D721Med (cell line): ENCODE data around the gene OR4M1.
"Not testable (repeated sequence)": the region's sequence is repeated elsewhere in the genome, so short reads cannot be mapped to it uniquely, and the experiment has no call there.

Experiments used
- DNase-seq: peaks from one replicate; pipeline ENCODE4 v3.0.0; 2011; ENCODE audit warnings: low spot score; ENCODE audit not compliant: insufficient read length
- FAIRE-seq: peaks from 2 replicates; lab custom pipeline; 2011; peaks lifted over from hg19 to GRCh38; lab: Jason Lieb, UNC
- CTCF ChIP-seq: IDR thresholded peaks from 2 replicates; pipeline ENCODE4 v1.5.1; 2012; ENCODE audit warnings: mild to moderate bottlenecking, control low read depth; ENCODE audit not compliant: insufficient read depth; ENCODE audit errors: missing control alignments

OR4M1 gene

DNA sequence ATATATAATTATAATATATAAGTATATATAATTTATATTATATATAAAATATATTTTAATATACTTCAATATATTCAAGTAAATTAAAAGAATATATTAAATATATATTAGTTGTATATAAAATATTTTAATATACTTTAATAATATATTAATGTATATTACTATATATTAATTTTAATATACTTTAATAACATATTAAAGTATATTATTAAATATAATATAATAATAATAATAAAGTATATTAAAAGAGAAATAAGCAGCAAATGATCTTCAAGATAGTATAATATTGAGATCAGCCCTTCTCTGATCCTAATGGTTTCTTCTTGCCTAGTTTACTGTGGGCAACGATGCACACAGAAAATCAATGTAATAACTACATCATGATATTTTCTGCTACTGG is 2.3 kb downstream of the OR4M1 start:
- DNase-seq (no peak), FAIRE-seq (no peak)
- TF ChIP-seq CTCF = no peak

GRCh38 chr14:19785848-19786247 is 12.5 kb downstream of the OR4M1 start:
- not testable (repeated sequence) for FAIRE-seq

DNA sequence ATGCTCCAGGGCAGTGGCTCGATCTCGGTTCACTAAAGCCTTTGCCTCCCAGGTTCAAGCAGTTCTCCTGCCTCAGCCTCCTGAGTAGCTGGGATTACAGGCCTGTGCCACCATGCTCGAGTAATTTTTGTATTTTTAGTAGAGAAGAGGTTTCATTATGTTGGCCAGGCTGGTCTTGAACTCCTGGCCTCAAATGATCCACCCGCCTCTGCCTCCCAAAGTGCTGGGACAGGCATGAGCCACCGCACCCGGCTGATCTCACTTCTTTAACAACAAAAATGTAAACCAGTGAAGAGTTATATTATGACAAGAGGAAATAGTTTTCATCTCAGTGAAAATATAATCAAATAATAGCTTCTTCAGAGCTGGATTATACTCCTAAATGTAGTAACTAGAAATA is 14.0 kb downstream of the OR4M1 start:
- DNase-seq, FAIRE-seq: not testable (repeated sequence)

More at GRCh38 chr14:19785848-19786247, 12.5 kb downstream of the OR4M1 start:
- not testable (repeated sequence) for DNase-seq

GRCh38 chr14:19788150-19788549 is 14.8 kb downstream of the OR4M1 start:
- not testable (repeated sequence) for DNase-seq, FAIRE-seq

- not testable (repeated sequence) for DNase-seq, FAIRE-seq
Measured at GRCh38 chr14:19796520-19797108, 23.3 kb downstream of the OR4M1 start.

DNA sequence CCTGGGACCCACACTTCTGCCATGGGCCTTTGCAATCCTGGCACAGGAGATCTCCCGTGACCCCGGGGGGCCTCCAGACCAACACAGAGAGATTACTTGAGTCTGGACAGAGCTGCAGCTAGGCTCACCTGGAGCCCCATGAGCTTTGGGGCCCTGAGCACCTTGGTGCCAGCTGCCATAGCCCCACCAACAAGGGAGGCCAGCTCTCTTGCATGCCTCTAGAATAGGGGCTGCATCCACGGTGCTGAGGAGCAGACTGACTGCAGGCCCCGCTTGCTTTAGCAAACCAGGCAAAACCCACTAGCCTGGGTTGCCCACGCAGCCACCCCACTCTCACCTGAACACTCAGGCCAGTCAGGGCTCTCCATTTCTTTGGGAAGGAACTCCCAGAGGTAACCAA is 26.6 kb downstream of the OR4M1 start:
- DNase-seq = no peak
- no peak for TF ChIP-seq CTCF
- no peak for FAIRE-seq

DNA sequence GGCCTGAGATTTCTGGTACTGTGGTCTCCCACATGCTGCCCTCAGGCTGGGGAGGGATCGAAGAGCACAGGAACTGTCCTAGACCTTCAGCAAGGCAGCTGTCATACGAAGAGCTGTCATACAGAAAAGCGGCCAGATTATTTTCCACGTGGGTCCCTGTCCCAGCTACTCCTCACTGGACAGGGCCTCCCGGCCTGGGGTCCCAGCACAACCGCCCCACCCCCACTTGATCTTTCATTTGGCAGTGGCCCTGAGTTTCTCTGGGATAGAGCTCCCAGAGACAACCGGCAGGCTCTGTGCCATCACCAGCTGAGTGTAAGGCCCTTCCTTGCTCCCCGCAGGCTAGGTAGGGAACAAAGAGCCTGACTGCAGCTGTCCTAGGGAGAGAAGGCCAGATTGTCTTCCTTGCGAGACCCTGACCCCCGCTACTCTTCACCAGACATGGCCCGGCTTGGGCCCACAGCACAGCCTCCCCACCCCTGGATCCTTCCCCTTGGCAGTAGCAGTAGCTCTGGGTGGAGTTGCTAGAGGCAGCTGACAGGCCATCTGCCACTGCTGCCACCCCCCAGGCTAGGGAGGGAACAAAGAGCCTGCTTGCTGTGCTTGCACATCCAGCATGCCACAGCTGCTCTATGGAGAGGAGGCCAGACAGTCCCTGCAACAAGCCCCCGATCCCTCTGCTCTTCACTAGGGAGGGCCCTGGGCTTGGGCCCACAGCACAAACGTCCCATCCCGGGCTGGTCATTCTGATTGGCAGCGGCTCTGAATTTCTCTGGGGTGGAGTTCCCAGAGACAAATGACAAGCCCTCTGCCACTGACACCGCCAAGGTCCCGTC is 27.2 kb downstream of the OR4M1 start:
- no peak for DNase-seq
- TF ChIP-seq CTCF = no peak
- FAIRE-seq = no peak

DNA sequence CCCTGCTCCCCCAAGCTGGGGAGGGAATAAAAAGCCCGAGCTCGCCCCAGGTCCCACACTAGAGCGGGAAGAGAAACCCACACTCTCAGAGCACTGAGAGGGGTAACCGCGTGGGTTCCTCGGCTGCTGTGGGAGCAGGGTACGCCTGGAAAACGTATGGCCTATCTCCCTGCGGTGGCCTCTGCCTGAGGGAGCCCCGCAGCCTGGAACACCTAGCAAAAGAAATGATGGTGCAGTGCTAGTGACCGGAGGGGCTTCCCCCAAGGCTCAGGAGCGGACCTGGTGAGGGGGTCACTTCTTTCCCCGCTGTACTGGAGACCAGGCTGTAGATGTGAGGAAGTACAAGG is 27.8 kb downstream of the OR4M1 start:
- no peak for TF ChIP-seq CTCF
- DNase-seq = no peak
- FAIRE-seq = no peak

GRCh38 chr14:19803470-19803869 is 30.2 kb downstream of the OR4M1 start, which contains the start of gene OR4N2:
Gene OR4N2 (plus strand): TSS chr14:19803770. CDS start chr14:19827449, 23,679 bp downstream.
- FAIRE-seq, DNase-seq: not testable (repeated sequence)

DNA sequence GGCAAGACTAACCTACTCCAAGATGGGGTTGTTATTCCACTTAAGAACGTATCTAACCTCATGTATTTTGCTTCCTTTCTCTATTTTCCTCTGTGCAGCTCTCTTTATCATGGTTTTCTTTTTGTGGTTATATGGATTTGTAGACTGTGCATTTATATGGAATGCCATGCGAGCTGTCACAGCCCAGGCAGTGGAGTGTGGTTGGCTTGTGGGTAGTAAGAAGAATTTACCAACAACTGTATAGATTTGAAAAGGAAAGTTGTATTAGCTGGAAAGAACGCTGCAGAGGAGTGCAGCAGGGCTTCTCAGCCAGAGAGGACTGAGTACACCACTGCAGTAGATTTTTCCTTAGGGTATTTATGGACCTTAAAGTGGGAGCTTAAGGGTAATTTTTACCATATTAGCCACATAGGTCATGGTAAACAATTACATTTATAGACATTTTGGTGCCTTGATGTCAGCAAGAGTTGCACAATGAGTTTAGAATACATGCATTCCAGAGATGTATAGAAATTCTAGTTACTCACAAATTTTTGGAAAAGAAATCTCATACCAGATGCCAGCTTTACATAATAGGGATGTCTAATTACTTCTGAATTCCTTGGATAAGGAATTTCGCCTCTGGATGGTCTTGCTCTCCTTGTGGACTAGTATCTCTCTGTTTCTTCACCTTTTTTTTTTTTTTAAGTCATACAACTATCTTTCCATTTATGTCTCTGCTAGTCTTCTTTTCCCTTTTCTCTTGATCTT is 40.0 kb downstream of the OR4M1 start:
- not testable (repeated sequence) for FAIRE-seq, DNase-seq

- FAIRE-seq, DNase-seq: not testable (repeated sequence)
Measured at GRCh38 chr14:19819879-19820278, 46.6 kb downstream of the OR4M1 start.

DNA sequence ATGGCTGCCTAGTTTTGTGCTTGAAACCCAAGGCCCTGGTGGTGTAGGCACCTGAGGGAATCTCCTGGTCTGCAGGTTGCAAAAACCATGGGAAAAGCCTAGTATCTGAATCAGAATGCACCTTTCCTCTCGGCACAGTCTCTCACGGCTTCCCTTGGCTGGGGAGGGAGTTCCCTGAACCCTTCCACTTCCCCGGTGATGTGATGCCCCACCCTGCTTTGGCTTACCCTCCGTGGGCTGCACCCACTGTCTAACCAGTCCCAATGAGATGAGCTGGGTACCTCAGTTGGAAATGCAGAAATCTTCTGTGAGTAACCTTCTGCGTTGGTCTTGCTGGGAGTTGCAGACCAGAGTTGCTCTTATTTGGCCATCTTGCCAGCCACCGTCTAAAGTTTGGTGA is 47.7 kb downstream of the OR4M1 start:
- not testable (repeated sequence) for FAIRE-seq, DNase-seq
